GM12878 (cell line): ENCODE results near the gene ATF6. TPM values are rescaled to one million over a fixed set of nuclear protein-coding genes. Genes with fewer than 3 reads are reported as not detected.

Source experiments
- ATAC-seq: fragments of 200-7000 bp; cut with Tn5 transposase; 3 replicates; pipeline ENCODE4 v1.9.1; 2020; ENCODE audit warnings: mild to moderate bottlenecking, moderate library complexity
- BruUV-seq: library from RNA; stranded (reverse); fragments of 400-500 nt; replicated peaks from 2 replicates; lab custom pipeline; 2021; lab: Mats Ljungman, UMichigan
- CTCF ChIA-PET: fragments of 300-600 bp; sonication (Branson Sonifier 250); formaldehyde crosslinking; extraction: SDS; loops from one replicate; lab custom pipeline; 2021; ENCODE audit warnings: inconsistent platforms; lab: Yijun Ruan, JAX
- POLR2A ChIA-PET: fragments of 350-600 bp; formaldehyde crosslinking; extraction: SDS; loops from one replicate; lab custom pipeline; 2021; ENCODE audit warnings: inconsistent platforms; lab: Charles Lee
- RAD21 ChIA-PET: fragments of 300-600 bp; sonication (Branson Sonifier 250); formaldehyde crosslinking; loops from one replicate; lab custom pipeline; 2023; ENCODE audit warnings: antibody characterized with exemption; ENCODE audit not compliant: unreplicated experiment; lab: Charles Lee
- SMC1A ChIA-PET: fragments of 300-600 bp; sonication (Branson Sonifier 250); formaldehyde crosslinking; loops from one replicate; lab custom pipeline; 2023; ENCODE audit not compliant: unreplicated experiment, uncharacterized antibody; lab: Charles Lee
- DNase-seq: peaks from one replicate; pipeline ENCODE4 v3.0.0-alpha.2; 2011; ENCODE audit warnings: low read depth, low spot score
- FAIRE-seq: peaks from 3 replicates; lab custom pipeline; 2011; peaks lifted over from hg19 to GRCh38; lab: Jason Lieb, UNC
- H2AFZ ChIP-seq: 2 replicates; pipeline ENCODE4 v1.6.0; 2011; ENCODE audit warnings: low read depth, low read length, control low read depth; ENCODE audit not compliant: control insufficient read depth
- H3K27ac ChIP-seq: 2 replicates; pipeline ENCODE4 v1.5.1; 2011; ENCODE audit warnings: control low read depth; ENCODE audit not compliant: control insufficient read depth, insufficient read depth
- H3K27me3 ChIP-seq, 2 experiments: replicated peaks in 1 of 2; 2 replicates each; pipeline versions ENCODE4 v1.6.0 to v1.6.1; 2011; ENCODE audit warnings: low read length in 1 of 2; ENCODE audit not compliant: control insufficient read depth in 2 of 2, insufficient read depth in 2 of 2
- H3K36me3 ChIP-seq, 2 experiments: 2 replicates each; pipeline ENCODE4 v1.5.1; 2011; ENCODE audit warnings: low read length in 1 of 2; ENCODE audit not compliant: control insufficient read depth in 2 of 2, insufficient read depth in 2 of 2
- H3K4me1 ChIP-seq: 2 replicates; pipeline ENCODE4 v1.6.1; 2011; ENCODE audit warnings: mild to moderate bottlenecking, low read length, moderate library complexity, mixed read lengths; ENCODE audit not compliant: control insufficient read depth, insufficient read depth
- H3K4me2 ChIP-seq: 2 replicates; pipeline ENCODE4 v1.6.0; 2011; ENCODE audit warnings: control low read depth; ENCODE audit not compliant: control insufficient read depth, insufficient read depth
- H3K4me3 ChIP-seq: fragments of 200-600 bp; sonication (generic); 2 replicates; pipeline ENCODE4 v1.5.1; 2016
- H3K79me2 ChIP-seq: 2 replicates; pipeline ENCODE4 v1.6.0; 2011; ENCODE audit warnings: low read length; ENCODE audit not compliant: control insufficient read depth, insufficient read depth
- H3K9ac ChIP-seq: 2 replicates; pipeline ENCODE4 v1.8.0; 2011; ENCODE audit warnings: low read length, control low read depth, mixed read lengths; ENCODE audit not compliant: control insufficient read depth, insufficient read depth
- H3K9me3 ChIP-seq: replicated peaks from 3 replicates; pipeline ENCODE4 v1.5.1; 2011; ENCODE audit warnings: mild to moderate bottlenecking, low read length; ENCODE audit not compliant: control insufficient read depth, insufficient read depth
- H4K20me1 ChIP-seq: 2 replicates; pipeline ENCODE4 v1.6.0; 2011; ENCODE audit not compliant: control insufficient read depth, insufficient read depth
- CEBPB ChIP-seq, 2 experiments: fragments of 150-350 bp in 1 of 2; IDR thresholded peaks; 2 replicates each; pipeline ENCODE4 v1.6.1; 2012 to 2014; ENCODE audit warnings: low read depth in 2 of 2, low read length in 2 of 2, borderline replicate concordance in 1 of 2, inconsistent platforms in 1 of 2
- CTCF ChIP-seq, 3 experiments: IDR thresholded peaks in 2 of 3; conservative IDR thresholded peaks in 1 of 3; 2 replicates each; pipeline ENCODE4 v1.5.1; 2011; ENCODE audit warnings: low read depth in 3 of 3, low read length in 3 of 3, mild to moderate bottlenecking in 3 of 3, control low read depth in 2 of 3, moderate library complexity in 2 of 3, inconsistent platforms in 1 of 3, mixed read lengths in 1 of 3; ENCODE audit not compliant: control insufficient read depth in 2 of 3, insufficient read depth in 1 of 3; ENCODE audit errors: extremely low read depth in 1 of 3
- EP300 ChIP-seq, 2 experiments: fragments of 150-350 bp in 1 of 2; IDR thresholded peaks; 2 replicates each; pipeline ENCODE4 v1.6.1; 2011 to 2012; ENCODE audit warnings: low read depth in 2 of 2, low read length in 2 of 2, borderline replicate concordance in 1 of 2, improper control_type of control experiment in 1 of 2, inconsistent platforms in 1 of 2; ENCODE audit not compliant: control insufficient read depth in 1 of 2
- NKRF ChIP-seq: fragments of 450-650 bp; conservative IDR thresholded peaks from 2 replicates; pipeline ENCODE4 v1.6.1; 2017; ENCODE audit warnings: mild to moderate bottlenecking, moderate library complexity
- RAD21 ChIP-seq: IDR thresholded peaks from 2 replicates; pipeline ENCODE4 v1.6.1; 2011; ENCODE audit warnings: mild to moderate bottlenecking, low read depth, low read length, moderate library complexity; ENCODE audit not compliant: insufficient read depth
- RBBP5 ChIP-seq: fragments of 200-600 bp; sonication (generic); conservative IDR thresholded peaks from 2 replicates; pipeline ENCODE4 v1.6.1; 2016
- WGBS: methylation state at CpG from one replicate; pipeline ENCODE4 v1.1.6; 2016; ENCODE audit warnings: low lambda C conversion rate; ENCODE audit not compliant: insufficient replicate concordance, insufficient coverage; ENCODE audit errors: missing lambda C conversion rate; 5-methylcytosine and 5-hydroxymethylcytosine counted together
- in situ Hi-C: fragments of 300-500 bp; cut with MboI; formaldehyde crosslinking; loops from 9 replicates; pipeline ENCODE4 v1.14.3; 2018; ENCODE audit warnings: mixed read lengths
- intact Hi-C: fragments of 100-400 bp; cut with micrococcal nuclease; formaldehyde crosslinking; loops from one replicate; pipeline ENCODE4 v1.14.2; 2022; ENCODE audit not compliant: unreplicated experiment
- polyA plus RNA-seq, 11 experiments: library from polyadenylated mRNA; depleted of rRNA in 4 of 11; unstranded in 6 of 11; stranded (reverse) in 5 of 11; fragments of >200 nt; fragmentation: Nextera tagmentation in 4 of 11; fragmentation: Illumina TruSeq in 1 of 11; extraction: Ambion mirVana in 4 of 11; extraction: Trizol in 1 of 11; gene quantifications; 1 replicate in 1 of 11; 2 replicates in 10 of 11; pipeline versions ENCODE4 v1.2.1 to v1.2.3, GENCODE V29; 2011 to 2016; ENCODE audit warnings: inconsistent platforms in 2 of 11, missing spikeins in 2 of 11, low read depth in 1 of 11
- total RNA-seq, 4 experiments: library from RNA; depleted of rRNA in 3 of 4; stranded (reverse); fragments of >200 nt in 3 of 4; fragmentation: Illumina TruSeq in 1 of 4; extraction: Trizol in 1 of 4; gene quantifications; 2 replicates each; pipeline versions ENCODE4 v1.2.1 to v1.2.3, GENCODE V29; 2013 to 2021

ATF6 gene
- total and polyA plus RNA-seq, 10 of the 15 experiments (the other 5 are each of a cell fraction or from before 2014, with no cell fraction given), result 7.8 to 24.3 (median 14.7) TPM

GRCh38 chr1:161902182-161902581 is 136.1 kb downstream of the ATF6 start:
- Histone ChIP-seq H3K36me3 (no peaks in the 10 kb centered on the region), H3K27me3 (no peaks in the 10 kb centered on the region), H3K4me3 (no peak overlapping the region), H3K9me3 (no peaks in the 10 kb centered on the region), H2AFZ (no peak overlapping the region), H3K79me2 (no peaks in the 10 kb centered on the region), H3K9ac (no peak overlapping the region), H4K20me1 (no peaks in the 10 kb centered on the region), H3K4me2 (no peak overlapping the region), H3K4me1 (0 out of 2 replicates have a peak, but pooled peaks cover 4% of the 10 kb centered on the region), H3K27ac (no peak overlapping the region)
- CTCF ChIA-PET, result interaction anchor here (0.5 to 5.9 kb wide), 5 partner anchors 14 to 841 kb away, joined by 3 to 30 read pairs (median 3); no protein-coding TSS in a partner anchor
- RAD21 ChIA-PET, result interaction anchor here (0.9 to 2.3 kb wide), 2 partner anchors 110 to 135 kb away, joined by 4 to 7 read pairs; no protein-coding TSS in a partner anchor
- DNase-seq (no peak), ATAC-seq (no peak), FAIRE-seq (no peak)
- SMC1A ChIA-PET, result interaction anchor here (0.8 to 1.3 kb wide), 3 partner anchors 11 to 135 kb away, joined by 3 to 7 read pairs (median 3); no protein-coding TSS in a partner anchor
- intact Hi-C loops, result loop anchor here (10.0 kb wide), 1 partner anchor 107 kb away; no protein-coding TSS in a partner anchor
- 98% methylated on average over 2 of the region's 2 CpGs for WGBS
- in situ Hi-C loops, result no loop called here
- no TSS peak for BruUV-seq
- POLR2A ChIA-PET, result no interaction called here
- no peak for TF ChIP-seq CEBPB (IDR thresholded peaks at IDR 0.05; ENCODE audit: borderline replicate concordance in 1 of 2, low read depth in 2 of 2, low read length in 2 of 2)
- TF ChIP-seq RBBP5, result no peak
- TF ChIP-seq, all 136 proteins: peak for 0

GRCh38 chr1:161905269-161905884 is 139.3 kb downstream of the ATF6 start:
- TF ChIP-seq CTCF (IDR thresholded peaks at IDR 0.05 in 2 of 3, conservative IDR thresholded peaks at IDR 0.05 in 1 of 3; ENCODE audit: control insufficient read depth in 2 of 3, extremely low read depth in 1 of 3, insufficient read depth in 1 of 3, low read depth in 3 of 3, low read length in 3 of 3) (peak; percentile 45 to 68 (median 53)), RAD21 (peak; percentile 49), NKRF (no peak), EP300 (IDR thresholded peaks at IDR 0.05; ENCODE audit: borderline replicate concordance in 1 of 2, control insufficient read depth in 1 of 2, low read depth in 2 of 2, low read length in 2 of 2) (no peak)
- no TSS peak for BruUV-seq
- H3K9me3 ChIP-seq, result no peaks in the 10 kb centered on the region
- no peak overlapping the region for H3K27ac ChIP-seq
- H3K4me2 ChIP-seq, result no peak overlapping the region
- POLR2A ChIA-PET, result interaction anchor here (0.5 to 1.5 kb wide), 2 partner anchors 10 to 12 kb away, joined by 3 to 4 read pairs; no protein-coding TSS in a partner anchor
- H4K20me1 ChIP-seq, result no peaks in the 10 kb centered on the region
- no peaks in the 10 kb centered on the region for H3K27me3 ChIP-seq
- H3K4me3 ChIP-seq, result no peak overlapping the region
- DNase-seq, result no peak
- SMC1A ChIA-PET, result interaction anchor here (0.6 to 2.0 kb wide), 12 partner anchors 8 to 166 kb away, joined by 3 to 11 read pairs (median 4); no protein-coding TSS in a partner anchor
- 0 out of 2 replicates have a peak, but pooled peaks cover 4% of the 10 kb centered on the region for H3K4me1 ChIP-seq
- H3K9ac ChIP-seq, result no peak overlapping the region
- H3K36me3 ChIP-seq, result no peaks in the 10 kb centered on the region
- in situ Hi-C loops (no loop called here), intact Hi-C loops (loop anchor here (10.0 kb wide), 1 partner anchor 111 kb away; no protein-coding TSS in a partner anchor)
- H2AFZ ChIP-seq, result no peak overlapping the region
- H3K79me2 ChIP-seq, result no peaks in the 10 kb centered on the region
- RAD21 ChIA-PET, result interaction anchor here (0.7 to 1.9 kb wide), 3 partner anchors 113 to 132 kb away, joined by 5 to 8 read pairs (median 5); no protein-coding TSS in a partner anchor
- 98% methylated on average over 3 of the region's 3 CpGs for WGBS
- FAIRE-seq, result no peak
- CTCF ChIA-PET, result interaction anchor here (0.6 to 5.9 kb wide), 13 partner anchors 10 to 1497 kb away, joined by 3 to 30 read pairs (median 4); no protein-coding TSS in a partner anchor
- ATAC-seq, result peak; percentile 91
